ENCODE measurements around the gene TEX9.

DNA sequence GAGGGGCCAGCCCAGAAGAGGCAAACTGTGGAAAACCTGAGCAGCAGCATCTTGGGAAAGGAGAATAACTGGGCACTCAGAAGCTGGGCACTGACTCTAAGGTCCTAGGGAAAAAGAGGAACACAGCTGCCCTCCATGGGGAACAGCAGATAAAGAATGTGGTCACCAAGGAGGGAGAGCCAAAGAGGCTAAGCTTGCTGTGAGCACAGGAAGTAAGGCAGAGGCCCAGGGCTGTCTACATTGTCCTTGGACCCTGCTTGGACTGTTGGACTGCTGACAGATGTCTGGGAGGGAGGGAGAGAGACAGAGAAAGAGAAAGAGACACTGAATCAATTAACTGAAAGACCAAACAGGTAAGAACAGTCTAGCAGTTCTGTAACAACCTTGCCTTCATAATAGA lies 104.3 kb downstream of the TEX9 start:
- TF ChIP-seq, protein P1, sequence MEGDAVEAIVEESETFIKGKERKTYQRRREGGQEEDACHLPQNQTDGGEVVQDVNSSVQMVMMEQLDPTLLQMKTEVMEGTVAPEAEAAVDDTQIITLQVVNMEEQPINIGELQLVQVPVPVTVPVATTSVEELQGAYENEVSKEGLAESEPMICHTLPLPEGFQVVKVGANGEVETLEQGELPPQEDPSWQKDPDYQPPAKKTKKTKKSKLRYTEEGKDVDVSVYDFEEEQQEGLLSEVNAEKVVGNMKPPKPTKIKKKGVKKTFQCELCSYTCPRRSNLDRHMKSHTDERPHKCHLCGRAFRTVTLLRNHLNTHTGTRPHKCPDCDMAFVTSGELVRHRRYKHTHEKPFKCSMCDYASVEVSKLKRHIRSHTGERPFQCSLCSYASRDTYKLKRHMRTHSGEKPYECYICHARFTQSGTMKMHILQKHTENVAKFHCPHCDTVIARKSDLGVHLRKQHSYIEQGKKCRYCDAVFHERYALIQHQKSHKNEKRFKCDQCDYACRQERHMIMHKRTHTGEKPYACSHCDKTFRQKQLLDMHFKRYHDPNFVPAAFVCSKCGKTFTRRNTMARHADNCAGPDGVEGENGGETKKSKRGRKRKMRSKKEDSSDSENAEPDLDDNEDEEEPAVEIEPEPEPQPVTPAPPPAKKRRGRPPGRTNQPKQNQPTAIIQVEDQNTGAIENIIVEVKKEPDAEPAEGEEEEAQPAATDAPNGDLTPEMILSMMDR (IDR thresholded peaks at IDR 0.05), result no peak
- no peak for TF ChIP-seq POLR2A (IDR thresholded peaks at IDR 0.05)

Data from testis (tissue), 2 donors.